GM21737 (cell line): Measurements from ENCODE around the gene SND1.
"Not testable (repeated sequence)": the region's sequence is repeated elsewhere in the genome, so short reads cannot be mapped to it uniquely, and the experiment has no call there.

Experiments used
- ATAC-seq: cut with Tn5 transposase; IDR thresholded peaks from one replicate; pipeline ENCODE4 v1.9.1; 2021; ENCODE audit warnings: mild to moderate bottlenecking, moderate library complexity; ENCODE audit not compliant: unreplicated experiment

Gene SND1

GRCh38 chr7:128104108-128104742 is 452.2 kb downstream of the SND1 start:
- ATAC-seq, result no peak

DNA sequence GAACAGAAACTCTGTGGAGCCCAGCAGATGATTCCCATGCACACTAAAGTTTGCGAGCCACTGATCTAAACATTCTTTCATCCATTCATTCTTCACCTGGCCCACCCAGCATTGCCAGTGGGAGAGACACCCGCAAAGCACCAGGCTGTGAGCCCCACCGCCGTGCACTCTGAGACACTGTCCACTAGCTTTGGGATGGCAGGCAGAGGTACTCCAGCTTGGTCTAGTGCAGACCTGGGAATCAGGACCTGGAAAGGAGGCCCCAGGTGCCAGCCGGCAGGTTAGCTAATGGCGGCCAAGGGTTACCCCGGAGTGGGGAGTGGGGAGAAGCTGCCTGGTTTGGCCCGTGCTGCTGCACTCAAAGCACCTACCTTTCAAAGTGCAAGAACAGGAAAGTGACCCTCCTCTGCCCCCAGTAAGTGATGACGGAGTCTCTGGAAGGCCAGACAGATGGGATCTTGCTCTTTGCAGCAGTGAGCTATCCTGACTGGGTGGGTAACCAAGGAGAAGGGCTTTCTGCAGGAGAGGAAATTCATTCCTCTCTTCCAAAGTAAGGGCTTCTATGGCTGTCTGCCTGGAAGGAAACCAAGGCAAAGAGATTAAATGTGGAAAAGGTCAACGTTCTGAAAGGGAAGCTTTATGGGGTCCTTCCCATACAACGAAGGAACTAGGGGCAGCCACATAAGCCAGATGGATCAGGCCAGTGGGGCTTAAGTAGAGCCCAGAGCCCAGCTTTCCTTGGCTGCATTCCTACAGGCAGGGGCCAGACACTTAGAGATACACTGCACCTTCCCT is 453.4 kb downstream of the SND1 start:
- no peak for ATAC-seq

DNA sequence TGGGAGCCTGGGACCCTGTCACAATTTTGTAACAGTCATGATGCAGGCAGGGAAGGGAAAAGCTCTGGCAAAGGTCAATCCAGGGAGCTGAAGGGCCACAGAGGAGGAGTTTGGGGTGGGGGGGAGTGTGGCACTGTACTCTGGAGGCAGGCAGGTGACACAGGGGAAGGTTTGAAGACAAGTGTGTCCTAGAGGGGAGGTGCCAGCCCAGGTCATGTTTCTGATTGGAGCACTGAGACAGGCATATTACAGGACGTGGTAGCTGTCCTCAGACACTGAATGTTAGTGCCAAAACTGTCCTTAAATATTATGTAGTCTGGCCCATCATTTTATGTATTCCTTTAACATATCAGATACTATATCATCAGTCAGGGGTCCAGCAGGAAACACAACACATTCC is 454.8 kb downstream of the SND1 start:
- ATAC-seq, result no peak

DNA sequence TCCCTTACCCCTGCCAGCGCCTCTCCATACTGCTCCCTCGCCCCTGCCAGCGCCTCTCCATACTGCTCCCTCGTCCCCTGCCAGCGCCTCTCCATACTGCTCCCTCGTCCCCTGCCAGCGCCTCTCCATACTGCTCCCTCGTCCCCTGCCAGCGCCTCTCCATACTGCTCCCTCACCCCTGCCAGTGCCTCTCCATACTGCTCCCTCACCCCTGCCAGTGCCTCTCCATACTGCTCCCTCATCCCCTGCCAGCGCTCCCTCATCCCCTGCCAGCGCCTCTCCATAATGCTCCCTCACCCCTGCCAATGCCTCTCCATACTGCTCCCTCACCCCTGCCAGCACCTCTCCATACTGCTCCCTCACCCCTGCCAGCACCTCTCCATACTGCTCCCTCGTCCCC is 455.5 kb downstream of the SND1 start:
- ATAC-seq, result not testable (repeated sequence)

DNA sequence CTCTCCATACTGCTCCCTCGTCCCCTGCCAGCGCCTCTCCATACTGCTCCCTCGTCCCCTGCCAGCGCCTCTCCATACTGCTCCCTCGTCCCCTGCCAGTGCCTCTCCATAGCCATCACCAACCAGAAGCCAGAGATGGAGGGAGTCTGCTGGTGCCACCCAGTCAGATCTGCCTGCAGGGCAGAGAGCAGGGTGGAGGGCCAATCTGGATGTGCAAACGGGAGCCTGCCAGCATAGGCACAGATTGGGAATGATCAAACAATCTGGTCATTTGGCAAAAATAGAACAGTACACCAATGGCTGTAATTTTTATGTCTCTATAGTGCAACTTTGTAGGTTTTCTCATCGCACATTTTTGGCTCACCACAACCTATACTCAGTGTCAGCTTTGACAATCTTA is 456.1 kb downstream of the SND1 start:
- ATAC-seq, result no peak

GRCh38 chr7:128108641-128109423 is 456.8 kb downstream of the SND1 start:
- ATAC-seq, result peak; percentile 88

- not testable (repeated sequence) for ATAC-seq
Observed at GRCh38 chr7:128109424-128109969, 457.5 kb downstream of the SND1 start.

DNA sequence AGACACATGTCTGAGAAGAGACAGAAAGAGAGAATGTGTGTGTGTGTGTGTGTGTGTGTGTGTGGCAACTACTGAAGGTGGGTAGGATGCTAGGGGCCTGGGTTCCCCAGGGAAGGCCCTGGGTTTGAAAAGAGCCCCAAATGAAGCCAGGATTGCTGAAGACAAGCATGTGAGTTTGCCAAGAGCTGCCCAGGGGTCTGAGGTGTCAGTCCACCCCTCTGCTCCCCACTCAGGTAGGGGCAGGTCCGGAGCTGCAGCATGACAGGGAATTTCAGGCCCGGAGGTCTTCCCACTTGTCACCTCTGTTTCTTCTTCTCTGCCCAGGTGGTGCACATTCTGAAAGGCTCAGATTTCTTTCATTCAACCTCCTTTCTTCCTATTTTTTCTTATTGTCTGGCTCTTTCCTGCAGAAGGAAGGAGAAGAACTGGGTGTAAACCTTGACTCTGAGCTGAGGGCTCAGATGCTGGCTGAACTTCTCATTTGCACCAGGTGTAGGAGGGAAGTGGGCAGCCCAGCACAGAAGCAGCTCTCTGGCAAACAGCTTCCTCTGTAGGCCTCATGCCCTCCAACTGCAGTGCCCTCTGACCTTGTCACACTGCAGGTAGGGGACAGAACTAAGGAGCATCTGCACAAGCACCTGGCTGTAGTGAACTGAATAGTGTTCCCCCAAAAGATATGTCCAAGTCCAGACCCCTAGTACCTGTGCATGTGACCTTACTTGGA is 458.8 kb downstream of the SND1 start:
- ATAC-seq, result no peak

DNA sequence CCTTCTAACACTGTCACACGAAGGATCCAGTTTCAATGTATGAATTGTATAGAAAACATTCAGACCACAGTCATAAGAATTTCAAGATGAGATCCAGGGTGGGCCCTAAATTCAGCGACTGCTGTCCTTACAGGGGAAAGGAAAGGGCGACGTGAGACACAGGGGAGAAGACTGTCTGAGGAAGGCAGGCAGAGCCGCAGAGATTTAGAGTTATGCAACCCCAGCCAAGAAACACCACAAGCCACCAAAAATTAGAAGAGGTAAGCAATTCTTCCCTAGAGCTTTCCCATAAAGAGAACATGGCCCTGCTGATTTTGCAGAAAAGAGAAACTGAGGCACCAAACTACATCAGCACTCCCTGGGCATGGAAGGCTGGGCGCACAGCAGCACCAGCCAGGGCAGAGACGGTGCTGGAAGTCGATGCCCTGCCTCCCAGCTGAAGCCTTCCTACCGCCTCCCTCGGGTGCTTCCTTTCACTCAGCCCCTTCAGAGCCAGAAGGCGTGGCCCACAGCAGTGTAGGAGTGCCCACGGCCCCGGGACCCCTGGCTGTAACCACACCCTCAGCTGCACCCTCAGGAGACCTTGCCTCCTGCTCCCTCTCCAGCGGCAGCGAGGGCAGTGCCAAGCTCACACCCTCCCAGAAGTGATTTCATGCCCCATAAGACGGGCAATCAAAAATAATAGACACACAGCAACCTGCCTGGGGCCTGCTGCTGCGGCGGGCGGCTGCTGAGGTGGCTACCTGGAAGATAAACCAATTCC is 460.2 kb downstream of the SND1 start:
- ATAC-seq, result no peak

DNA sequence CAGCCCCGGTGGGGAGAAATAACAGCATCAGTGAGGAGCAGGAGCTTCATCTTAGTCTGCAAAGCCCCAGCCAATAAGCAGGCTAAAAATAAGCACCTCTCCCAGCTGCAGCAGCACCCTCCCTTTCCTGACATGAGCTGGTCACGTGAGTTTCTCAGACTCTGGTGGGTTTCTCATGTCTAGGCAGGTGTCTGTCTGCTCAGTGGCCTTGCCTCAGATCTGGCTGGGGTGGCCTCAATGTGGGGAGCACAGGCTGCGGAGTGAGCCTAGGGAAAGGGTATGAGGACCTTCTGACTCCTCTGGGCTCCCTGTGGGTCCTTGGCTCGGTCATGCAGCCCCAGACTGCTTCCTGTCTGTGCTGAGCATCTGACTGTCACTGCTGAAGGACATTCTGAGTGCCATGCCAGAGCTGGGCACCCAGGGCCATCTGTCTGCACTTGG is 460.8 kb downstream of the SND1 start:
- ATAC-seq, result no peak

DNA sequence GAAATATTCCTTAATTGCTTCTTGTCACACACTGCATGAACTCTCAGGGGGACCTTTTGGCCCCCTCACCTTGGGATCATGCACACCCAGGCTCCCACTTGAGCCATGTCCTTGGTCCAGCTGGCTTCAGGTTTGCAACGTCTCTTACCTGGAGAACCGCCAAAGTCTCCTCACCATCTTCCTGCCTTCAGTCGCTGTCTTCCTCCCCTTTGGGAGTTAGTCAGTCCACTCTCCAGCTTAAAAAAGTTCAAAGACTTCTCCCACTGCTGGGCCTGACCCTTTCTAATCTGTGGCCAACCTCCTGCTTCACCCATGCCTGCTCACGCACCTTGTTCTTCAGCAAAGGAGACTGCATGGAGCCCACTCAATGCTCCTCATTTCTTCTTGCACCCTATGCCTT is 461.8 kb downstream of the SND1 start:
- no peak for ATAC-seq

GRCh38 chr7:128114806-128115205 is 462.8 kb downstream of the SND1 start:
- no peak for ATAC-seq

- no peak for ATAC-seq
Observed at GRCh38 chr7:128115336-128115820, 463.4 kb downstream of the SND1 start.

DNA sequence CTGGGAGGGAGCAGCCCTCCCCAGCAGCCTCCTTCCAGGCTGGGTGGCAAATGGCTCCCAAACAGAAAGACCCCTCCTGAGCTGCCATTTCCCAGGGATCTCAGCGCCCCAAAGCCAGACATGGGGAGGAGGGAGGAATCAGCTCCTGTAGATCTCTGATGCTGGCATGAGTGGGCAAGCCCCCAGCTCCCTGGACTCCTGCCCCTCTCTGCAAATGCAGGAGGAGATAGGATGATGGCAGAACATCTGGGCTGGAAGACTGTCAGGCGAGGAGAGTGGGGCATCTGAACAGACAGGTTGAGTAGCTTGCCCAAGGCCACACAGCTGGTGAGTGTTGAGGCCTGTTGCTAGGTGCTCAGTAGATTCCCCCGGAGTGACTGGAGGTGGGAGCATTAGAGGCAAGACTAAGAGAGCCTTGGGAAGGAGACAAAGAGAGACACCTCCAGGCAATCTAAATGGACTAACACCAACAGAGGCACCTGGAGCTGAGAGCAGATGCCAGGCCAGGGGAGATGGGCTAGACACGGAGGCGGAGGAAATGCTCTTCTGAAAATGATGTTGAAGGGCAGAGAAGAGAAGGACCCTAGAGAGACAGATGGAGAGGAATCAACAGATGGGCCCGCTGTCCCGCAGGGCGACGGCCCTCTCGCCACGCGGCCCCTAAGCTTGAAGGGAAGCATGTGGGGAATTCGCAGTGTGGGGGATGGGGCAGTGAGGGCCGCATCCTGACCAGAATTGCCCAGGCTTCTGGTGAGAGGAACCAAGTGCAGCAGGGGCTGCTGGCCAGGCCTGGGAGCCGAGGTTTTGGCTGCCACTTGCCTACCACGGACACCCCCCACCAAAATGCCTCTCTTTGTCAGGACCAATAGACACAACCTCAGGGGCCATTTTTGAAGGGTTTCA is 464.1 kb downstream of the SND1 start:
- ATAC-seq, result no peak

- no peak for ATAC-seq
Observed at GRCh38 chr7:128116740-128117139, 464.7 kb downstream of the SND1 start.

GRCh38 chr7:128117691-128118090 is 465.7 kb downstream of the SND1 start:
- ATAC-seq, result no peak

DNA sequence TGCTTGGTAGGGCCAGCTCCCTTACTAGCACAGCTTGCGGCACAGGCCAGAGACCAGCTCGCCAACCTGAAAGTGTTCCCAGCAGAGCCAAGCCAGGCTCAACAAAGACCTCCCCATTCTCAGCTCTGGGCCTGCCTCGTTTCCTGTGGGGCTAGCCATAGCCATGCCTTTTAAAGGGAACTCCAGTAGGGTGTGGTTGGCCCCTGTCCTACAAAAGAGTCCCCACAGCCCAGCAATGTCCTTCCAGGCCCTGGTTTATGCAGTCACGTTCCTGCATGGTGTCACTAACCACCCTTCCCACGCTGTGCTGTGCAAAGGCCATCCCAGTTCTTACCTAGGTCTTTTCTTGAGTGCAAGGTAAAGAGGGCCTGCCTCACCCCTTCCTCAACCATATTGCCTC is 467.0 kb downstream of the SND1 start:
- ATAC-seq, result no peak

DNA sequence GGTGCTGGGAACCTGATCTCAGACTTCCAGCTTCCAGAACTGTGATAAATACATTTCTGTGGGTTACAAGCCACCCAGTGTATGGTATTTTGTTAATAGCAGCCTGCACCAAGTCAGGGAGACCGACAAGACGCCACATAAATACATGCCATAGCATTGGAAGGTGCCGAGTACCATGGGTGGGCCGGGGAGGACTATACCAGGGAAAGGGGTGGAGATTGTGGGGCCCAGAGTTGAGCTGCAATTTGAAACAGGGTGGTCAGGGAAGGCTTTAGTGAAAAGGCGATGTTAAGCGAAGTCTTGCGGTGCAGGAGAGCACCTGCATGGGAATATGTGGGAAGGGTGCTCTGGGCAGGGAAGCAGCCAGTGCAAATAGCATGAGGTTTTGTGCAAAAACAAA is 468.1 kb downstream of the SND1 start:
- no peak for ATAC-seq

DNA sequence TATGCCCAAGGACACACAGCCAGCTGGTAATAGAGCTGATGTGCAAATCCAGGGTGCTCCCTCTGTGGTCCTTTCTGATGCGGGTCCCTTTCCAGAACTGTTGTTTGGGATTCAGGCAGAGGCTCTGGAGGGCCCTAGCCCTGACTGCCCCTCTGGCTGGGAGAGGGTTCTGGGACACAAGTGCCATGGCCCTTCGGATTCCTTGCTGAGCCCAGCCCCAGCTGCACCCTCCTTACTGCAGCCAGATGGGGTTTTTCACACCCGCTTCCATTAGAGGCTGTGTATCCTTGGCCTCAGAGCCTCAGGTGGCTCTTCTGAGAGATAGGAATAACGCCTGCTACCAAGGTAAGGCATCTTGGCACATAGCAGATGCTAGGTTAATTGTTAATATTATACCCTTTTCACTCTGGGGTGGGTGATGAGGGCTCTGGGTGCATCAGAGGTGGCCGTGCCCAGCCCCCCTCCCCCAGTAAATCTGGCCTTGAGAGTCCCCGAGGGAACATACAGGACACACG is 469.0 kb downstream of the SND1 start:
- ATAC-seq, result no peak
